Progenitor cell of endocrine pancreas (in vitro differentiated cells): ENCODE measurements around the gene RAB7A. TPM values are rescaled to one million over a fixed set of nuclear protein-coding genes. Genes with fewer than 3 reads are reported as not detected.

Source experiments
- DNase-seq: peaks from one replicate; pipeline ENCODE4 v3.0.0; 2021; ENCODE audit warnings: low spot score; ENCODE audit not compliant: unreplicated experiment
- H3K27ac Mint-ChIP-seq: 2 replicates; pipeline ENCODE4 v1.8.0; 2021; ENCODE audit warnings: mild to moderate bottlenecking, moderate library complexity, mixed read lengths
- H3K27me3 Mint-ChIP-seq: 2 replicates; pipeline ENCODE4 v1.8.0; 2021; ENCODE audit warnings: mixed read lengths
- H3K36me3 Mint-ChIP-seq: 2 replicates; pipeline ENCODE4 v1.8.0; 2022; ENCODE audit warnings: mixed read lengths; ENCODE audit not compliant: insufficient read depth
- H3K4me1 Mint-ChIP-seq: 2 replicates; pipeline ENCODE4 v1.8.0; 2021; ENCODE audit warnings: low read depth, mixed read lengths
- H3K4me3 Mint-ChIP-seq: 2 replicates; pipeline ENCODE4 v1.8.0; 2021; ENCODE audit warnings: low read depth, mild to moderate bottlenecking, moderate library complexity, mixed read lengths
- H3K9me3 Mint-ChIP-seq: 2 replicates; pipeline ENCODE4 v1.8.0; 2021; ENCODE audit warnings: low read depth, mixed read lengths
- CTCF ChIP-seq: fragments of 200-600 bp; sonication (generic); IDR thresholded peaks from one replicate; pipeline ENCODE4 v1.5.0; 2021; ENCODE audit warnings: antibody characterized with exemption, mild to moderate bottlenecking; ENCODE audit not compliant: unreplicated experiment
- total RNA-seq: library from RNA; stranded (reverse); gene quantifications from 2 replicates; pipeline ENCODE4 v1.2.1, GENCODE V29; 2021

The RAB7A gene
- total RNA-seq, 1 donor from 2014 or later: 130 TPM

- TF ChIP-seq CTCF: no peak
- H3K36me3 Mint-ChIP-seq: no peaks in the 10 kb centered on the region
- H3K27me3 Mint-ChIP-seq: no peaks in the 10 kb centered on the region
- H3K4me3 Mint-ChIP-seq: no peak overlapping the region
- no peaks in the 10 kb centered on the region for H3K9me3 Mint-ChIP-seq
- no peak overlapping the region for H3K27ac Mint-ChIP-seq
- no peak for DNase-seq
- H3K4me1 Mint-ChIP-seq: peaks cover 4% of the 10 kb centered on the region
Observed at GRCh38 chr3:128684986-128685726, 40.8 kb upstream of the RAB7A start.

GRCh38 chr3:128686465-128686864, 39.5 kb upstream of the RAB7A start:
- TF ChIP-seq CTCF: no peak
- no peaks in the 10 kb centered on the region for H3K9me3 Mint-ChIP-seq
- DNase-seq: no peak
- no peak overlapping the region for H3K27ac Mint-ChIP-seq
- no peaks in the 10 kb centered on the region for H3K27me3 Mint-ChIP-seq
- peaks cover under 1% of the 10 kb centered on the region for H3K4me1 Mint-ChIP-seq
- no peak overlapping the region for H3K4me3 Mint-ChIP-seq
- H3K36me3 Mint-ChIP-seq: no peaks in the 10 kb centered on the region

GRCh38 chr3:128689060-128689459, 36.9 kb upstream of the RAB7A start:
- no peak for TF ChIP-seq CTCF
- H3K36me3 Mint-ChIP-seq: no peaks in the 10 kb centered on the region
- no peak for DNase-seq
- H3K27me3 Mint-ChIP-seq: no peaks in the 10 kb centered on the region
- no peak overlapping the region for H3K4me3 Mint-ChIP-seq
- H3K27ac Mint-ChIP-seq: no peak overlapping the region
- H3K4me1 Mint-ChIP-seq: no peaks in the 10 kb centered on the region
- H3K9me3 Mint-ChIP-seq: no peaks in the 10 kb centered on the region

GRCh38 chr3:128693696-128694095, 32.3 kb upstream of the RAB7A start:
- no peaks in the 10 kb centered on the region for H3K9me3 Mint-ChIP-seq
- no peaks in the 10 kb centered on the region for H3K36me3 Mint-ChIP-seq
- DNase-seq: no peak
- H3K27me3 Mint-ChIP-seq: no peaks in the 10 kb centered on the region
- H3K4me1 Mint-ChIP-seq: no peaks in the 10 kb centered on the region
- H3K27ac Mint-ChIP-seq: no peak overlapping the region
- no peak for TF ChIP-seq CTCF
- H3K4me3 Mint-ChIP-seq: no peak overlapping the region

- Mint-ChIP-seq H3K9me3 (no peaks in the 10 kb centered on the region), H3K27ac (no peak overlapping the region), H3K36me3 (no peaks in the 10 kb centered on the region), H3K4me1 (peaks cover 7% of the 10 kb centered on the region), H3K27me3 (no peaks in the 10 kb centered on the region), H3K4me3 (peak overlapping the region; percentile 29)
- DNase-seq: no peak
- TF ChIP-seq CTCF: no peak
Observed at GRCh38 chr3:128697341-128697740, 28.6 kb upstream of the RAB7A start.
